Lower leg skin (tissue), 4 donors: ENCODE measurements around the gene MYLK4. TPM values are rescaled to one million over a fixed set of nuclear protein-coding genes. Genes with fewer than 3 reads are reported as not detected.

Experiments
- DNase-seq, 2 donors: peaks; one replicate each; pipeline ENCODE4 v3.0.0-alpha.2; 2019; ENCODE audit warnings: low spot score in 2 of 2
- H3K4me3 ChIP-seq: fragments of 200-600 bp; sonication (generic); 2 replicates; pipeline ENCODE4 v1.5.1; 2017; ENCODE audit warnings: mild to moderate bottlenecking, low read depth; ENCODE audit not compliant: poor library complexity, severe bottlenecking
- POLR2A ChIP-seq, 2 donors: fragments of 450-650 bp; IDR thresholded peaks; one replicate each; pipeline ENCODE4 v1.6.1; 2016 to 2017; ENCODE audit warnings: antibody characterized with exemption in 2 of 2, mild to moderate bottlenecking in 1 of 2, moderate library complexity in 1 of 2
- WGBS, 2 donors: methylation state at CpG; one replicate each; pipeline ENCODE4 v1.1.5; 2018; 5-methylcytosine and 5-hydroxymethylcytosine counted together
- intact Hi-C: fragments of 100-400 bp; cut with DNase I; formaldehyde crosslinking; loops from one replicate; pipeline ENCODE4 v1.15.0; 2023; ENCODE audit warnings: low total_unique reads
- total RNA-seq, 4 donors: library from RNA; depleted of rRNA; stranded (reverse); fragments of >200 nt; gene quantifications; one replicate each; pipeline ENCODE4 v1.1.0, GENCODE V29; 2016
- TF ChIP-seq, protein P1 (sequence below), 3 donors: fragments of 450-650 bp; IDR thresholded peaks; one replicate each; pipeline ENCODE4 v1.5.1; 2016; ENCODE audit warnings: antibody characterized with exemption in 3 of 3, mild to moderate bottlenecking in 3 of 3, moderate library complexity in 2 of 3

The MYLK4 gene
- total RNA-seq, 4 donors from 2014 or later: 0.97 to 3.8 (median 2.5) TPM

DNA sequence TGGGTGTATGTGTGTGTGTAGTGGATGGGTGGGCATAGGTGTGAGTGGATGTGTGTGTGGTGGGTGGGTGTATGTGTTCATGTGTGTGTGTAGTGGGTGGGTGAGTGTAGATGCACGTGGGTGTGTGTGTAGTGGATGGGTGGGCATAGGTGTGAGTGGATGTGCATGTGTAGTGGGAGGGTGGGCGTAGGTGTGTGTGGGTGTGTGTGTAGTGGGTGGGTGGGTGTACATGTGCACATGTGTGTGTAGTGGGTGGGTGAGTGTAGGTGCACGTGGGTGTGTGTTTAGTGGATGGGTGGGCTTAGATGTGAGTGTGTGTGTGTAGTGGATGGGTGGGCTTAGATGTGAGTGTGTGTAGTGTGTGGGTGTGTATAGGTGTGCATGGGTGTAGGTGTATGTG, 104.4 kb downstream of the MYLK4 start:
- WGBS, 2 donors: 83 to 90% methylated on average over 3 of the region's 3 CpGs
- TF ChIP-seq, protein P1, sequence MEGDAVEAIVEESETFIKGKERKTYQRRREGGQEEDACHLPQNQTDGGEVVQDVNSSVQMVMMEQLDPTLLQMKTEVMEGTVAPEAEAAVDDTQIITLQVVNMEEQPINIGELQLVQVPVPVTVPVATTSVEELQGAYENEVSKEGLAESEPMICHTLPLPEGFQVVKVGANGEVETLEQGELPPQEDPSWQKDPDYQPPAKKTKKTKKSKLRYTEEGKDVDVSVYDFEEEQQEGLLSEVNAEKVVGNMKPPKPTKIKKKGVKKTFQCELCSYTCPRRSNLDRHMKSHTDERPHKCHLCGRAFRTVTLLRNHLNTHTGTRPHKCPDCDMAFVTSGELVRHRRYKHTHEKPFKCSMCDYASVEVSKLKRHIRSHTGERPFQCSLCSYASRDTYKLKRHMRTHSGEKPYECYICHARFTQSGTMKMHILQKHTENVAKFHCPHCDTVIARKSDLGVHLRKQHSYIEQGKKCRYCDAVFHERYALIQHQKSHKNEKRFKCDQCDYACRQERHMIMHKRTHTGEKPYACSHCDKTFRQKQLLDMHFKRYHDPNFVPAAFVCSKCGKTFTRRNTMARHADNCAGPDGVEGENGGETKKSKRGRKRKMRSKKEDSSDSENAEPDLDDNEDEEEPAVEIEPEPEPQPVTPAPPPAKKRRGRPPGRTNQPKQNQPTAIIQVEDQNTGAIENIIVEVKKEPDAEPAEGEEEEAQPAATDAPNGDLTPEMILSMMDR (IDR thresholded peaks at IDR 0.05): no peak
- TF ChIP-seq POLR2A (IDR thresholded peaks at IDR 0.05): no peak
- intact Hi-C loops: no loop called here
- DNase-seq: no peak
- no peak overlapping the region for H3K4me3 ChIP-seq

DNA sequence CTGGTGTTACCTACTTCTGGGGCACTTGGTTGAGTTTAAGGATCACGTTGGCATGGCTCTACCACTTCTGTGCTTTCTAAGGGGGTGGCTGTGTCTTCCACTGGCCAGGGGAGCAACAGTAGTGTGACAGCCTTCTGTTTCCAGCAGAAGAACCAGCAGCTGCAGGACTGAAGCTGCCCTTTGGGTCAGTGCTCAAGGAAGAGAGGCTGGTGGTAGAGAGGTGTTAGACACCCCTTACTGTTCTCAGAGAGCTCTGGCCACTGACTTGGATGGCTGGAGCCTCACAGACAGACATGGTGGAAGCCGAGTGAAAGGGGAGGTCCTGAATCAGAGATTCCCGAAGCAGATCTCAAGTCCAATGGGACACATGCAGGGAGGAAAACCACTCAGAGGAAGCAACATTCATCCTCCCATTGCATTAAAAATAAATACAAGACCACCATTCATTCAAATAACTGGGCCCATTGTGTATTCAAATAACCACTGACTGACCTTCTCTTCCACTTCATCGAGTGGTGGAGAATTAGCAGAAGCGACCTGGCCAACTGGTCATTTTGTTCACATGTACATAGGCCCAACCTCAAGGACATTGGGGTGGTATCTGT, 106.7 kb downstream of the MYLK4 start:
- TF ChIP-seq POLR2A (IDR thresholded peaks at IDR 0.05): no peak
- TF ChIP-seq, protein P1 (IDR thresholded peaks at IDR 0.05): no peak
- no peak overlapping the region for H3K4me3 ChIP-seq
- 79 to 93% methylated on average over 5 of the region's 5 CpGs for WGBS, 2 donors
- no peak for DNase-seq
- intact Hi-C loops: no loop called here

DNA sequence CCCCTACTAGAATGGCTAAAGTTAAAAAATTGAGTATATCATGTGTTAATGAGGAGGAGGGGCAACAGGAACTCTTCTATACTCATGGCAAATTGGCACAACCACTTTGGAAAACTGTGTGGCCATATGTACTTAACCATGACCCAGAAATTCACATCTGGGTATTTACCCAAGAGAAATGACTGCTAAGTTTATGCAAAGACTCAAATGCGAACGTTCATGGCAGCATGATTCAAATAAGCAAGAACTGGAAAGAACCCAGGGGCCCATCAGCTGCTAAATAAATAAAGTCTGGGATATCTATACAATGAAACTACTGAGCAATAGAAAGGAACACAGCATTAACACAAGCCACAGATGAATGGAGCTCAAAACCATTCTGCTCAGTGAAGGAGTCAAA, 107.6 kb downstream of the MYLK4 start:
- 68 to 75% methylated on average over 2 of the region's 2 CpGs for WGBS, 2 donors

DNA sequence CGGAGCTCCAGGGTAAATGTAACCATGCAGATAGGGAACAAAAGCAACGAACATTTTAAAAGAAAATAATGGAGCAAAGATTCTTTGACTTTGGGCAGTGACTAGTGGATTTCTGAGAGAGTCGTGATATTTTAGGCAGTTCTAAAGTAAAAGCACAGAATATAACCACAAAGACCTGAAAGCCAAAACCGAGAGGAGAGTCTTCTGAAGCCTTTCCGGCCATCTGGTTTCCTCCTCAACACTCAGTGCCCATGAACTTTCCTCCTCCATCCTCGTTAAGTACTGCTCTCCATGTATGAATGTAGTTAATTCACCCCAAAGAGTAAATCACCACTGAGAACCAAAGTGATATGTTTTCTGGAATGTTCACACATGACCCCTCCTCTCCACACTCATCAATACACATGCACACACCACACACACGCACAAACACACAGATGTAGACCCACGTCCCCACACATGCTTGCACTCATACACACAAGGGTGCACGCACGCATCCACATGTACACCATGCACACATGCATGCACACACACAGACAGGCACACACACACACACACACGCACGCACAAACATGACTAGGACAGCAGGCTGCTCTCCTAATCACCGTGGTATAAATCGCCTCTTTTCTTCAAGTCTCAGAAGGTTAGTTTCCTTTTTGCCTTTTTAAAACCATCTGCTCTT, 109.5 kb downstream of the MYLK4 start:
- intact Hi-C loops: no loop called here
- DNase-seq: no peak
- TF ChIP-seq POLR2A (IDR thresholded peaks at IDR 0.05): no peak
- TF ChIP-seq, protein P1 (IDR thresholded peaks at IDR 0.05): no peak
- no peak overlapping the region for H3K4me3 ChIP-seq
- 76 to 81% methylated on average over 14 of the region's 14 CpGs for WGBS, 2 donors

More for the DNA sequence above, 107.6 kb downstream of the MYLK4 start:
- DNase-seq: no peak
- no peak for TF ChIP-seq POLR2A (IDR thresholded peaks at IDR 0.05)
- TF ChIP-seq, protein P1 (IDR thresholded peaks at IDR 0.05): no peak
- intact Hi-C loops: no loop called here
- no peak overlapping the region for H3K4me3 ChIP-seq

DNA sequence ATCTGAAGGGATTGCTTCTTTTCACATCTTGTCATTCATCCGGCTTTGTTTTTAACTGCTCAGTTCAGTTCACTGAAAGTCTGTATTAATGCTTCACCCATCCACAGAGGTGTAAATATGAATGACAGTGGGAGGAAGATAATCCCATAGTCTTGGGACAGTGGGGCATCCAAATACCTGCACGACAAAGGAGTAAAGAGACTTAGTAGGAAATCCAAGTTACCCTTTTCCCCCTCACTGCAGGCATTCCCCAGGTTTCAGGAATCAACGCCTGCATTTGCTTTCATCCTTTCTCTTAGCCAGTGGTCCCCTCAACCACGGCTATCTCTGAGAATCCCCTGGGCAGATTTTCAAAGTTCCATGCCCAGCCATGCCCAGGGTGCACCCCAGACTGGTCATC, 110.2 kb downstream of the MYLK4 start:
- TF ChIP-seq, protein P1 (IDR thresholded peaks at IDR 0.05): no peak
- TF ChIP-seq POLR2A (IDR thresholded peaks at IDR 0.05): no peak
- intact Hi-C loops: no loop called here
- H3K4me3 ChIP-seq: no peak overlapping the region
- DNase-seq: peak in 1 of 2 donors; percentile 49
- 76 to 77% methylated on average over 4 of the region's 4 CpGs for WGBS, 2 donors
